Liver (tissue), 9 donors: ENCODE results near the gene TTC7B. TPM values are rescaled to one million over a fixed set of nuclear protein-coding genes. Genes with fewer than 3 reads are reported as not detected.

Experiments used
- DNase-seq: peaks from one replicate; pipeline ENCODE4 v3.0.0-alpha.2; 2017; ENCODE audit warnings: low spot score
- H3K27ac ChIP-seq, 2 donors: one replicate each; pipeline ENCODE4 v1.7.0; 2013; ENCODE audit warnings: inconsistent platforms in 2 of 2, low read length in 2 of 2, control low read depth in 1 of 2, low read depth in 1 of 2, mild to moderate bottlenecking in 1 of 2
- H3K27me3 ChIP-seq, 4 donors: one replicate each; pipeline versions ENCODE4 v1.6.1 to v1.7.0; 2013; ENCODE audit warnings: low read length in 3 of 4, inconsistent platforms in 1 of 4, mild to moderate bottlenecking in 1 of 4, moderate library complexity in 1 of 4; ENCODE audit not compliant: control insufficient read depth in 4 of 4, insufficient read depth in 4 of 4
- H3K36me3 ChIP-seq, 4 donors: one replicate each; pipeline versions ENCODE4 v1.6.1 to v1.7.0; 2013; ENCODE audit warnings: low read length in 3 of 4, mild to moderate bottlenecking in 3 of 4, low read depth in 1 of 4, moderate library complexity in 1 of 4; ENCODE audit not compliant: control insufficient read depth in 4 of 4, insufficient read depth in 3 of 4
- H3K4me1 ChIP-seq, 4 donors: one replicate each; pipeline versions ENCODE4 v1.6.1 to v1.7.0; 2013; ENCODE audit warnings: low read length in 3 of 4, mild to moderate bottlenecking in 3 of 4, moderate library complexity in 1 of 4; ENCODE audit not compliant: control insufficient read depth in 4 of 4, insufficient read depth in 4 of 4
- H3K4me3 ChIP-seq, 3 donors: one replicate each; pipeline versions ENCODE4 v1.6.1 to v1.7.0; 2013; ENCODE audit warnings: low read length in 3 of 3, control low read depth in 1 of 3, low read depth in 1 of 3, mild to moderate bottlenecking in 1 of 3
- H3K9ac ChIP-seq, 2 donors: one replicate each; pipeline ENCODE4 v1.7.0; 2013; ENCODE audit warnings: low read length in 2 of 2, mild to moderate bottlenecking in 2 of 2, moderate library complexity in 2 of 2, control low read depth in 1 of 2, low read depth in 1 of 2
- H3K9me3 ChIP-seq, 4 donors: one replicate each; pipeline versions ENCODE4 v1.6.1 to v1.7.0; 2013; ENCODE audit warnings: low read length in 3 of 4; ENCODE audit not compliant: control insufficient read depth in 4 of 4
- CTCF ChIP-seq: fragments of 150-350 bp; IDR thresholded peaks from 2 replicates; pipeline ENCODE4 v1.5.1; 2017; ENCODE audit warnings: improper control_type of control experiment, low read depth, low read length; ENCODE audit not compliant: missing input control
- EGR1 ChIP-seq, 2 donors: IDR thresholded peaks; 2 replicates each; pipeline ENCODE4 v1.6.1; 2016 to 2018; ENCODE audit warnings: antibody characterized with exemption in 2 of 2, low read depth in 2 of 2
- FOXA1 ChIP-seq: IDR thresholded peaks from 2 replicates; pipeline ENCODE4 v1.6.1; 2016; ENCODE audit warnings: antibody characterized with exemption
- FOXA2 ChIP-seq: IDR thresholded peaks from 2 replicates; pipeline ENCODE4 v1.6.1; 2016; ENCODE audit warnings: antibody characterized with exemption
- GABPA ChIP-seq, 2 donors: IDR thresholded peaks in 1 of 2; conservative IDR thresholded peaks in 1 of 2; 2 replicates each; pipeline ENCODE4 v1.6.1; 2016; ENCODE audit warnings: antibody characterized with exemption in 2 of 2, mild to moderate bottlenecking in 1 of 2, moderate library complexity in 1 of 2
- HNF4A ChIP-seq, 2 donors: conservative IDR thresholded peaks; 2 replicates each; pipeline ENCODE4 v1.6.1; 2016; ENCODE audit warnings: antibody characterized with exemption in 2 of 2, mild to moderate bottlenecking in 2 of 2
- JUND ChIP-seq, 2 donors: IDR thresholded peaks; 2 replicates each; pipeline ENCODE4 v1.6.1; 2016; ENCODE audit warnings: antibody characterized with exemption in 2 of 2
- MAX ChIP-seq: IDR thresholded peaks from 2 replicates; pipeline ENCODE4 v1.6.1; 2016; ENCODE audit warnings: antibody characterized with exemption
- RXRA ChIP-seq, 2 donors: IDR thresholded peaks; 2 replicates each; pipeline ENCODE4 v1.6.1; 2017 to 2018; ENCODE audit warnings: antibody characterized with exemption in 2 of 2, mild to moderate bottlenecking in 1 of 2
- YY1 ChIP-seq: IDR thresholded peaks from 2 replicates; pipeline ENCODE4 v1.6.1; 2016; ENCODE audit warnings: antibody characterized with exemption, mild to moderate bottlenecking
- ZBTB33 ChIP-seq: IDR thresholded peaks from 2 replicates; pipeline ENCODE4 v1.6.1; 2016; ENCODE audit warnings: antibody characterized with exemption
- WGBS: extraction: QIAGEN DNeasy Blood & Tissue Kit; methylation state at CpG from one replicate; pipeline ENCODE4 v1.1.7; 2013; 5-methylcytosine and 5-hydroxymethylcytosine counted together
- polyA plus RNA-seq, 2 donors: library from polyadenylated mRNA; stranded (reverse) in 1 of 2; unstranded in 1 of 2; fragments of 200-250 nt in 1 of 2; fragments of >200 nt in 1 of 2; fragmentation: Nextera tagmentation in 1 of 2; extraction: Ambion mirVana in 1 of 2; gene quantifications; one replicate each; pipeline versions ENCODE4 v1.2.1 to v1.2.3, GENCODE V29; 2013 to 2015
- total RNA-seq, 2 donors: library from RNA; depleted of rRNA; stranded (reverse); fragments of >200 nt; gene quantifications; one replicate each; pipeline ENCODE4 v1.2.3, GENCODE V29; 2014
- donor health status: healthy.
- donor health status: healthy.
- donor health status: healthy.
- donor health status: healthy.
- donor health status: healthy.

The TTC7B gene
- total and polyA plus RNA-seq, 4 donors: 9.1 to 31.0 (median 12.5) TPM

DNA sequence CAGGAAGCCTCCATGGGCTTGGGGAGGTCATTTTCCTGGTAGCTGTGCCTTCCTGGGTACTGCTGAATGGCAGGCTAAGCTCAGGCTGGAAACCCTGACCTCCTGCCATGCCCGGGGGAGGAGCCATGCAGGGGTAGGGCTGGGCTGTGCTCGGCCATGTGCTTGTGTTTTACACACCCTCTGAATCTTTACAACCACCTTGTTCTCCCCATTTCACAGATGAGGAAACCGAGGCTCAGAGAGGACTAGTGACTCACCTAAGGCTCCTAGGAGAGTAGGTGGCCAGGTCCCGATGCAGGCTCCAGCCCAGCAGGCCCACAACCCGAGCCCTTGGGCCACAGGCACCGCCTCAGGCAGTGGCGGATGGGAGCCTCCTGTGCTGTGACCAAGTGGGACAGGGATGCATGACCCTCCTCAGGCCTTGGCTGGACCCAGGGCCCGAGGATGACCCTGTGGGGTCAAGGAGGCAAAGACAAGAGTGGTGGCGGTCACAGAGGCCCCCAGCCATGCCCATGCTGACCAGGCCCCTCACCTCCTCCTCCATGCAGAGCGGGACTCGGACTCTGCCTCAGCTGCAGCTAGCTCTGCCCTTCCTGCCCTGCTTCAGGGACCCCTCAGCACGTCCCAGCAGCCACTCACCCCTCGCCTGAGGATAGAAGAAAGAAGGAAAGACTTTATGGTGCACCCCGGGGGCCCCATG is 283.3 kb downstream of the TTC7B start:
- Histone ChIP-seq H3K4me3 (no peak overlapping the region), H3K27ac (no peak overlapping the region), H3K9ac (no peak overlapping the region), H3K4me1 (peaks cover 0 to 8% (median 0%) of the 10 kb centered on the region in 4 donors), H3K36me3 (no peaks in the 10 kb centered on the region), H3K27me3 (no peaks in the 10 kb centered on the region), H3K9me3 (no peaks in the 10 kb centered on the region)
- no peak for TF ChIP-seq MAX
- no peak for TF ChIP-seq EGR1 (IDR thresholded peaks at IDR 0.05; ENCODE audit: low read depth in 2 of 2)
- no peak for TF ChIP-seq FOXA1
- no peak for TF ChIP-seq HNF4A (conservative IDR thresholded peaks at IDR 0.05)
- no peak for TF ChIP-seq GABPA (IDR thresholded peaks at IDR 0.05 in 1 of 2, conservative IDR thresholded peaks at IDR 0.05 in 1 of 2)
- no peak for TF ChIP-seq FOXA2
- DNase-seq: no peak
- 86% methylated on average over 14 of the region's 14 CpGs for WGBS

GRCh38 chr14:90531497-90531896 is 284.7 kb downstream of the TTC7B start:
- H3K9me3 ChIP-seq: peaks cover 0 to 3% (median 1%) of the 10 kb centered on the region in 4 donors
- TF ChIP-seq ZBTB33 (no peak), EGR1 (IDR thresholded peaks at IDR 0.05; ENCODE audit: low read depth in 2 of 2) (no peak), CTCF (no peak)
- H3K4me1 ChIP-seq: peaks cover 0 to 8% (median 0%) of the 10 kb centered on the region in 4 donors
- H3K9ac ChIP-seq: no peak overlapping the region
- H3K36me3 ChIP-seq: no peaks in the 10 kb centered on the region
- 95% methylated on average over 6 of the region's 6 CpGs for WGBS
- no peak for DNase-seq
- no peak overlapping the region for H3K4me3 ChIP-seq
- no peaks in the 10 kb centered on the region for H3K27me3 ChIP-seq
- H3K27ac ChIP-seq: no peak overlapping the region

DNA sequence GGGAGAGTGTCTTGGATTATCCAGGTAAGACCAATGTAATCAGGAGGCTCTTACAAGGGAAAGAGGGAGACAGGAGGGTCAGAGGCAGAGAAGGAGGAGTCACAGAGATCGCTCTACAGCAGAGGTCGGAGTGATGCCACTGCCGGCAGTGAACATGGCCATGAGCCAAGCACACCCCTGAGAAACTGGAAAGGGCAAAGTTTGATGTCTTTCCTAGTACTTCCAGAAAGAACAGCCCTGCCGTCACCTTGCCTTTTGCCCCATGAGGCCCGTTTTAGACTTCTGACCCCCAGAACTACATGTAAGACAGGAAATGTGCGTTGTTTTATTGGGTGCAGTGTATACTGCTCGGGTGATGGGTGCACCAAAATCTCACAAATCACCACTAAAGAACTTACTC is 285.7 kb downstream of the TTC7B start:
- Histone ChIP-seq H3K36me3 (no peaks in the 10 kb centered on the region), H3K4me1 (peaks cover 0 to 8% (median 0%) of the 10 kb centered on the region in 4 donors), H3K9me3 (peaks cover 0 to 3% (median 1%) of the 10 kb centered on the region in 4 donors), H3K27me3 (no peaks in the 10 kb centered on the region), H3K4me3 (no peak overlapping the region), H3K9ac (no peak overlapping the region), H3K27ac (no peak overlapping the region)
- WGBS: 57% methylated on average over 7 of the region's 7 CpGs
- DNase-seq: no peak
- TF ChIP-seq YY1 (no peak), ZBTB33 (no peak), JUND (IDR thresholded peaks at IDR 0.05) (no peak), HNF4A (conservative IDR thresholded peaks at IDR 0.05) (no peak), RXRA (IDR thresholded peaks at IDR 0.05) (no peak)
